NB4 (cell line): Measurements from ENCODE around the gene DENND4C.
"Not testable (repeated sequence)": the region's sequence is repeated elsewhere in the genome, so short reads cannot be mapped to it uniquely, and the experiment has no call there.

Experiments used
- DNase-seq: peaks from one replicate; pipeline ENCODE4 v3.0.0; 2010; ENCODE audit warnings: low read depth
- H3K4me3 ChIP-seq: one replicate; pipeline ENCODE4 v1.5.1; 2011; ENCODE audit warnings: mild to moderate bottlenecking, low read depth, low read length, moderate library complexity
- CTCF ChIP-seq: IDR thresholded peaks from one replicate; pipeline ENCODE4 v1.5.1; 2012; ENCODE audit warnings: low read depth, low read length
- MAX ChIP-seq: IDR thresholded peaks from 2 replicates; pipeline ENCODE4 v1.6.1; 2011; ENCODE audit warnings: low read depth, low read length
- MYC ChIP-seq: IDR thresholded peaks from 2 replicates; pipeline ENCODE4 v1.6.1; 2011; ENCODE audit warnings: low read depth, low read length
- POLR2A ChIP-seq: IDR thresholded peaks from 2 replicates; pipeline ENCODE4 v1.6.1; 2011; ENCODE audit warnings: mild to moderate bottlenecking; ENCODE audit not compliant: insufficient read length; ENCODE audit errors: extremely low read depth

The DENND4C gene

GRCh38 chr9:19252174-19252884 is 21.8 kb downstream of the DENND4C start:
- TF ChIP-seq CTCF: no peak
- TF ChIP-seq POLR2A: no peak
- TF ChIP-seq MYC: no peak
- TF ChIP-seq MAX: no peak
- no peak overlapping the region for H3K4me3 ChIP-seq
- DNase-seq: no peak

GRCh38 chr9:19252885-19253219 is 22.4 kb downstream of the DENND4C start:
- no peak for DNase-seq
- no peak for TF ChIP-seq MAX
- TF ChIP-seq POLR2A: no peak
- TF ChIP-seq MYC: no peak
- TF ChIP-seq CTCF: no peak
- H3K4me3 ChIP-seq: no peak overlapping the region

GRCh38 chr9:19255112-19255511 is 24.6 kb downstream of the DENND4C start:
- DNase-seq: no peak
- no peak overlapping the region for H3K4me3 ChIP-seq
- TF ChIP-seq MAX (no peak), POLR2A (no peak), CTCF (no peak), MYC (no peak)

- H3K4me3 ChIP-seq: no peak overlapping the region
- no peak for TF ChIP-seq MYC
- TF ChIP-seq MAX: no peak
- no peak for TF ChIP-seq POLR2A
- no peak for TF ChIP-seq CTCF
- DNase-seq: no peak
Measured at GRCh38 chr9:19255821-19256220, 25.3 kb downstream of the DENND4C start.

GRCh38 chr9:19259665-19260255 is 29.3 kb downstream of the DENND4C start:
- not testable (repeated sequence) for DNase-seq, H3K4me3 ChIP-seq

- DNase-seq, H3K4me3 ChIP-seq: not testable (repeated sequence)
Measured at GRCh38 chr9:19265602-19266001, 35.1 kb downstream of the DENND4C start.

GRCh38 chr9:19266778-19267384 is 36.4 kb downstream of the DENND4C start:
- H3K4me3 ChIP-seq, DNase-seq: not testable (repeated sequence)
